GM18907 (cell line): ENCODE measurements around the gene TSPAN14.
"Not testable (repeated sequence)": the region's sequence is repeated elsewhere in the genome, so short reads cannot be mapped to it uniquely, and the experiment has no call there.

Source experiments
- ATAC-seq: cut with Tn5 transposase; IDR thresholded peaks from one replicate; pipeline ENCODE4 v1.9.1; 2021; ENCODE audit warnings: mild to moderate bottlenecking, moderate library complexity; ENCODE audit not compliant: unreplicated experiment

Gene TSPAN14, protein sequence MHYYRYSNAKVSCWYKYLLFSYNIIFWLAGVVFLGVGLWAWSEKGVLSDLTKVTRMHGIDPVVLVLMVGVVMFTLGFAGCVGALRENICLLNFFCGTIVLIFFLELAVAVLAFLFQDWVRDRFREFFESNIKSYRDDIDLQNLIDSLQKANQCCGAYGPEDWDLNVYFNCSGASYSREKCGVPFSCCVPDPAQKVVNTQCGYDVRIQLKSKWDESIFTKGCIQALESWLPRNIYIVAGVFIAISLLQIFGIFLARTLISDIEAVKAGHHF

GRCh38 chr10:80453842-80454512, at the start of gene TSPAN14:
TSS of gene TSPAN14 (plus strand) at chr10:80454310. CDS start at chr10:80489234, 34,924 bp downstream.
- ATAC-seq = peak; percentile 70

DNA sequence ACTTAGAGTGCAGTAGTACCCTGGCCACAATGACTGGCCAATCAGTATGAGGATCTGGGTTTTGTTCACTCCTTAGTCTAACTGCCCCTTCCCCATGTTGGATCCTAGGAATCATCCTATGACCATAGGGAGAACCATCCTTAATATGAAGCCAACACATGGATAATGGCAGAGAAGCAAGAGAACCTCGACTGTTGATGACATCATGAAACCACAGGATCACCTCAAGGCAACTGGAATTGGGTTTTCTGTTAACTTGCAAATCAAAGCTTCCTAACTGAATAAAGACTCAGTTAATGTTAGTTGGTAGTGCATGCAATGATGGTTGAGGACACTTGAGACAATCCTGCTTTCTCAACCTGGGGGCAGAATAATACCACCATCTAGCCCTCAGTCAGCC, 49.1 kb upstream of the TSPAN14 start:
- ATAC-seq = no peak

GRCh38 chr10:80405626-80406025, 48.5 kb upstream of the TSPAN14 start:
- ATAC-seq = no peak

DNA sequence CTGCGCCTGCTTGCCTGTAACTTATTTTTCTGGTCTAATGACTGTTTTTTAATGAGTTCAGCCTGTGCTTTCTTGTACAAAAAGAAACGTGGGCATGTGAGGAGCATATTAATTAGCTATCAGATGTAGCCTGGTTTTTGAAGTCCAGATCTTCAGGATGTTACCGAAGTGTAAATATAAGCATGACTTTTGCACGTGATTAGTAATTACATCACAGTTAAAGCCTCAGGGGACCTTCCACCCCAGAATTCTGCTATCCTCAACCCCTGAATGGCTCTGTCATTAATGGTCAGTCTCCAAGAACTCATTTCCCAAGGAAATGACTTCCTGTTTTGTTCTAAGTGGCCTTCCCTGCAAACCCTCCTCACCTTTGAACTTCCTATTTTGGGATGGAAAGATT, 47.9 kb upstream of the TSPAN14 start:
- no peak for ATAC-seq

DNA sequence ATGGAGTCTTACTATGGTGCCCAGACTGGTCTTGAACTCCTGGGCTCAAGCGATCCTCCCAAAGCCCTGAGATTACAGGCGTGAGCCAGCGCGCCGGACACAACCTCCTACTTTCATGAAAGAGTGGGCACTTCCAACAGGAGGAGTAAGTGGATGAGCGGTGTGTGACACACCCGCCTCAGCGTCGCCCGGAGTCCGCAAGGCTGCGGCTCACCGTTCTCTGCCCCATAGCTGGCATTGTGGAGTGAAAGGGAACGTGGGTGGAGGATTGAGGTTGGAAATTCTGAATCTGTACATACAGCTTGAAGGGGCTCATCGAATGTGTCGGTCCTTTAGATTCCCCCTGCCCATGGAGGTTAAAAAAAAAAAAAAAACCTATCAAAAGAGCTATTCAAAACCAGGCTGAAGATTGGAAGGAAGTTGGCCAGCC, 46.3 kb upstream of the TSPAN14 start:
- peak; percentile 29 for ATAC-seq

GRCh38 chr10:80408242-80409101, 45.6 kb upstream of the TSPAN14 start, which contains the start of gene PRXL2A:
TSS of gene PRXL2A (plus strand) at chr10:80408551. CDS start at chr10:80420468, 11,917 bp downstream.
- peak; percentile 96 for ATAC-seq

- no peak for ATAC-seq
Measured at GRCh38 chr10:80409121-80409520, 45.0 kb upstream of the TSPAN14 start.

DNA sequence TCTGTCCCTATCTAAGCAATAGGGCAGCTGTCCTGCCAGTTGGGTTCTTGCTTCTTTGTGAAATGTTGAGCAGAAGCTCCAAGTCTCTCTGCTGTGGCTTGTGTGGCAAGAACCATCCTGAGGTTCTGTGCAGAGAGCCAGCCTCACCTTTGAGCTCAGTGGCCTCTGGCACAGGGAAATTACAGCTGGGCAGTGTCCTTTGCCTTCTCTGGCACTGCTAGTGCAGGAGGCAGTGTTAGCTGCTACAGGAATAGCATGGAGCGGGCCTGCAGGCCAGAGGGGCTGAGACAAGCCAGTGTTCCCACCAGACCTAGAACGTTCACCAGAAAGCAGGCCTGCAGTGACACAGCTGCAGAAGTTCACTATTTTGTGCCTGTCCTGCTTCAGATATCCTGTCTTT, 44.0 kb upstream of the TSPAN14 start:
- ATAC-seq = no peak

DNA sequence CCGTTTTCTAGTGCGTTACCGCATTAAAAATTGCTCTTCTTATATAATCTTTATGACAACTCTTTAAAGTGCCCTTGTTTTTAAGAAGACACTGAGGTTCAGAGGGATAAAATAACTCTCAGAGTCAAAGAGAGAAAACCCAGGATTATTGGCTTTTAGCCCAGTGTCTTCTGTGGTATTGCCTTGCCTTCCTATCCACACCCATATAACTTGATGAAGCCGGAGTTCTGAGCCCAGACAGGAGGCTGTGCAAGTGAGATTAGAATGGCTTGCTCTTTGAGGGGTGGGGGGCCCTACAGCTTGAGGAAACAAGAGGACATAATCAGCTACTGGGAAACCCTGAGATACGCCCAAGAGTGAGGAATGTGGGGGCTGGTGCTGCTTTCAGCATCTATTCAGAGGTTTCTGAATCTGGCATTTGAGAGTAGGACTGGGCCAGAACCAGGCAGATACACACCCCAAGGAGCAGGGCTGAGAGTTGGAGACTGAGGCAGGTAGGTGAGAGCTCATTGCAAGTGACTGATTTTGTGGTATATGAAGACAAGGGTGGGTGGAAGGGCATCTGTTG, 43.4 kb upstream of the TSPAN14 start:
- ATAC-seq = no peak

DNA sequence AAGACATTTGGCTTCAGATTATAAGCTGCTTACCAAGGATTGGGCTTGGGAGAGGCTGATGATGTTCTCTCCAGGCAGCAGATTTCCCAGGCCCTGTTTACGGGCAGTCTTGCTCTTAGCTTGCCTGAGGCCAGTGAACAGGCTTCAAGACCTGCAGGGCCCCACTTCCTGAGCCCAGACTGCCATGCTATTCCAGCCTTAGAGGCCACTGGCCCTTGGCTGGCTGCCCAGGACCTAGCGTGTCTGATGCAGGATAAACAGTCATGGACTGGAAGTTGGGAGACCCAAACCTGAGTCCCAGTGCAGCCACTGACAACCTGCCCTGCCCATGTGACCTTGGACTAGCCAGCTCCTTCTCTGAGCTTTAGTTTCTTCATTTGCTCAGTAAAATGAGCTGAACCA, 42.8 kb upstream of the TSPAN14 start:
- no peak for ATAC-seq

GRCh38 chr10:80411681-80412220, 42.4 kb upstream of the TSPAN14 start:
- no peak for ATAC-seq

- ATAC-seq = no peak
Measured at GRCh38 chr10:80412486-80412885, 41.6 kb upstream of the TSPAN14 start.

DNA sequence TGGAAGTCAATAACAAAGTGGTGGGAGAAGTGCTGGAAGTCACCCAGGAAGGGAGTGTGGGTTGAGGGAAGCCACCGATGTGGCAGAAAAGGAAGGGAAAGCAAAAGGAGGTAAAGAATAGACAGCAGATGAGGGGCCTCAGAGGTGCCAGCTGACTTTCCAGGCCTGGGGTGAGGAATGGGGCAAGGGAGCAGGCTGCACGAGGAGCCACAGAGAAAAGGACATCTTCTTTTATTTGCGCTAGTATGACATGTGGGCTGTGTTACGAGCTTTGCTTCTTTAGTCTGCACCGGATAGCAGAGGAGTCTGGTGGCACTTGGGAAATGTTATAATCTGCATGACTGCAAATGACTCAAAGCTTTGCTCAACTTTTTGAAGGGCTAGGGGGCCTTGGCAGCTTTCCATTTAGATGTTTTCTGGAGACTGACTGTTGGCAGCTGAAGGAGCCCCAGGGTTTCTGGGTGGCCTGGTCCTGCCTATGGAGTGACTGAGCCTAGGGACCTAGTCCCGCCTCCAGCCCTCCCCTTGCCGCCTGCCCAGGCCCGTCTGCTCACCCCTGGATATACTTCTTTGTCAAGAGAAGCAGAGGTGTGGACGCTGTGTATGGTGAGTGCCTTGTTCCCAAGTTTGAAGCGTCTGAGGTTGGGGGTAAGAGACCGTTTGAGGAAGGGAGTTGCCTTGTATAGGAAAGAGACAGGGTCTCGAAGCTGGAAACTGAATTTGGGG, 40.7 kb upstream of the TSPAN14 start:
- no peak for ATAC-seq

- ATAC-seq = no peak
Measured at GRCh38 chr10:80414142-80414895, 39.8 kb upstream of the TSPAN14 start.

GRCh38 chr10:80415734-80416478, 38.2 kb upstream of the TSPAN14 start:
- ATAC-seq = no peak

GRCh38 chr10:80416479-80417098, 37.5 kb upstream of the TSPAN14 start:
- no peak for ATAC-seq

- not testable (repeated sequence) for ATAC-seq
Measured at GRCh38 chr10:80417256-80417655, 36.9 kb upstream of the TSPAN14 start.

DNA sequence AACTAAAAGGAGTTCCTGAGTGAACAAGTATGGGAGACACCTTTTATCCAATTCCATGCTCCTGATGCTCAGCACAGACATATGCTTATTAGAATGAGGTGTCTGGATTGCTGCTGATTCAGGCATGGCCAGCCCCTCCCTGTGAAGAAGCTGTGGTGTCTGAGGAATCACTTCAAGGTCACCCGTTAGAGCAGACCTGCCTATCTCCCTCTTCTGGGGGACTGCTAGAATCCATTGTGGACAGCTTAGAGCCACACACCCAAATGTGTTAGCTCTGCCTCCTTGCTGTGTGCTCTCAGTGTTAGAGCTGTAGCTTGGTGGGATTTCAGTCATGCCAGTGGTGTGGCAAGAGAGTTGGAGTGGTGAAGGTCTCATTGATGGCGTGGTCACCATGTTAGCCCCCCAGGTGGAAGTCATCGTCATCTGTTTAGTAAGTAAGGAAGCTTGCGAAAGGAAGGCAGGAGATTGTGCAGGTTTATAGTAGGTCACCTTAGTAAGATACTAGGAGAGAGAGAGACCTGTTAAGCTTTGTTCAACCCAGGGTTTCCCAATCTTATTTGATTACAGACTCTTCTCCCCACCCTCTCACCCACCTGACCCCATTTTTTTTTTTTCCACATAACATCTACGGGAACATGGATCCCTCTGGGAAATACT, 32.9 kb upstream of the TSPAN14 start:
- peak; percentile 10 for ATAC-seq
